ENCODE results near the gene MBD5.

MBD5 gene

GRCh38 chr2:148461876-148462275, 441.0 kb downstream of the MBD5 start:
- CTCF ChIA-PET = no interaction called here
- TF ChIP-seq CTCF (conservative IDR thresholded peaks at IDR 0.05; ENCODE audit: low read depth) = no peak
- POLR2A ChIA-PET (ENCODE audit: low non-redundant PET) = no interaction called here
- DNase-seq (ENCODE audit: low spot score) = no peak
- H3K27ac ChIP-seq = no peak overlapping the region

GRCh38 chr2:148475626-148476025, 454.7 kb downstream of the MBD5 start:
- TF ChIP-seq CTCF (conservative IDR thresholded peaks at IDR 0.05; ENCODE audit: low read depth) = no peak
- no peak overlapping the region for H3K27ac ChIP-seq
- ChIA-PET CTCF (no interaction called here), POLR2A (ENCODE audit: low non-redundant PET) (no interaction called here)
- DNase-seq (ENCODE audit: low spot score) = no peak

GRCh38 chr2:148479398-148479797, 458.5 kb downstream of the MBD5 start:
- TF ChIP-seq CTCF (conservative IDR thresholded peaks at IDR 0.05; ENCODE audit: low read depth) = no peak
- no peak overlapping the region for H3K27ac ChIP-seq
- no peak for DNase-seq (ENCODE audit: low spot score)
- ChIA-PET POLR2A (ENCODE audit: low non-redundant PET) (no interaction called here), CTCF (no interaction called here)

GRCh38 chr2:148483665-148484064, 462.8 kb downstream of the MBD5 start:
- no peak overlapping the region for H3K27ac ChIP-seq
- no peak for DNase-seq (ENCODE audit: low spot score)
- TF ChIP-seq CTCF (conservative IDR thresholded peaks at IDR 0.05; ENCODE audit: low read depth) = no peak
- POLR2A ChIA-PET (ENCODE audit: low non-redundant PET) = no interaction called here
- CTCF ChIA-PET = no interaction called here

- H3K27ac ChIP-seq = no peak overlapping the region
- DNase-seq (ENCODE audit: low spot score) = no peak
- POLR2A ChIA-PET (ENCODE audit: low non-redundant PET) = no interaction called here
- TF ChIP-seq CTCF (conservative IDR thresholded peaks at IDR 0.05; ENCODE audit: low read depth) = no peak
- CTCF ChIA-PET = no interaction called here
Observed at GRCh38 chr2:148484066-148484465, 463.2 kb downstream of the MBD5 start.

- no peak for DNase-seq (ENCODE audit: low spot score)
- POLR2A ChIA-PET (ENCODE audit: low non-redundant PET) = no interaction called here
- H3K27ac ChIP-seq = no peak overlapping the region
- TF ChIP-seq CTCF (conservative IDR thresholded peaks at IDR 0.05; ENCODE audit: low read depth) = no peak
- CTCF ChIA-PET = no interaction called here
Observed at GRCh38 chr2:148486655-148487054, 465.8 kb downstream of the MBD5 start.

GRCh38 chr2:148487439-148487838, 466.5 kb downstream of the MBD5 start:
- ChIA-PET CTCF (no interaction called here), POLR2A (ENCODE audit: low non-redundant PET) (no interaction called here)
- DNase-seq (ENCODE audit: low spot score) = no peak
- H3K27ac ChIP-seq = no peak overlapping the region
- TF ChIP-seq CTCF (conservative IDR thresholded peaks at IDR 0.05; ENCODE audit: low read depth) = no peak
